Measurements from ENCODE around the gene NDRG2.
"Not testable (repeated sequence)": the region's sequence is repeated elsewhere in the genome, so short reads cannot be mapped to it uniquely, and the experiment has no call there.

NDRG2 gene

DNA sequence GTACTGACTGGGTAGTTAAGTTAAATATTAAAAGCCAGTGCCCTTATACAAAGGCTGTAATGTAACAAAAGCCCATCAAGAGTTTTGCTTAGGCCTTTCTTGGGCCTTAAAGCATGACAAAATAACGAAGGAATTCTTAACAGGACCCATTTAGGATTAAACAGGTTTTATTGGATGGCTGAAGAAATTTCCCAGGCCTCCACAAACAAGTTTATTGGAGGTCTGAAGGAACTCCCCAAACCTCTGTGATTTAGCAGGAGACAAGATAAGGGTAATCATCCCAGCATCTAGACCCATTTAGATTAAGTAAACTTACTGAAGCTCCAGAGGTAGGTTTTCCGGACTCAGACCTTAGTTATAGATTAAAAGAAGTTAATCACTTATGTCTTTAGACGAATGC, 15.1 kb downstream of the NDRG2 start:
- not testable (repeated sequence) for H3K9me3 ChIP-seq (ENCODE audit: control insufficient read depth, insufficient read depth, low read length); H3K4me3 ChIP-seq (ENCODE audit: low read length); H3K36me3 ChIP-seq (ENCODE audit: control insufficient read depth, insufficient read depth, low read length); H3K27ac ChIP-seq (ENCODE audit: low read length); H3K27me3 ChIP-seq (ENCODE audit: control insufficient read depth, insufficient read depth, low read length); DNase-seq (ENCODE audit: low read depth, low spot score); H3K4me1 ChIP-seq (ENCODE audit: control insufficient read depth, insufficient read depth, low read length)
- WGBS (ENCODE audit: insufficient coverage, insufficient read length) = no CpG with 5 or more reads among the region's 3 CpGs

DNA sequence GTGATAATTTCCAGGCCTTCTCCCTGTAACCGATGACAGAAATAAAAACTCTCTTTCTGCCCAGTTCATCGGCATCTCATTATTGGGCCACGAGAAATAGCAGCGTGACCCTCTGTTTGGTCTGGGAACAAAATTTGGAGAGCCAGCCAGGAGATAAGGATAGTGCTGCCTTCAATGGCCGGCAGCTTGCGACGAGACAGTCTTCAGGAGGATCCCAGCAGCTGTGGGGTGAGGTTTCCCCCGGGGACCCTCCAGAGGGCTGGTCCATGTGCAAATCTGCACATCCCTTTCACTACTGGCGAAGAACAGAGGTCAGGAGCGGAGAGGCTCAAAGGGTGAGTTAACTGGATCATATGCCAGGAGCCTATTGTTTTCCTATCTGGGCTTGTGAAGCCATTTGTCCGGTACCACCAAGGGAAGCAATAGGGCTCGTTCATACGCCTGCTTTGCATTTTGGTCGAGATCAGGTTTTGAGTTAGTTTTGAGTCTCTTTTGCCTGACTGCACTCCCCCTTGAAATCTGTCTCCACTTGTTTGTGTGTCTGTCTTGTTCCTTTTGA, 21.0 kb downstream of the NDRG2 start:
- no CpG with 5 or more reads among the region's 14 CpGs for WGBS (ENCODE audit: insufficient coverage, insufficient read length)
- Histone ChIP-seq H3K27me3 (ENCODE audit: control insufficient read depth, insufficient read depth, low read length) (no peaks in the 10 kb centered on the region), H3K4me3 (ENCODE audit: low read length) (no peak overlapping the region), H3K36me3 (ENCODE audit: control insufficient read depth, insufficient read depth, low read length) (no peaks in the 10 kb centered on the region), H3K4me1 (ENCODE audit: control insufficient read depth, insufficient read depth, low read length) (no peaks in the 10 kb centered on the region), H3K27ac (ENCODE audit: low read length) (no peak overlapping the region), H3K9me3 (ENCODE audit: control insufficient read depth, insufficient read depth, low read length) (no peaks in the 10 kb centered on the region)
- DNase-seq (ENCODE audit: low read depth, low spot score) = no peak

DNA sequence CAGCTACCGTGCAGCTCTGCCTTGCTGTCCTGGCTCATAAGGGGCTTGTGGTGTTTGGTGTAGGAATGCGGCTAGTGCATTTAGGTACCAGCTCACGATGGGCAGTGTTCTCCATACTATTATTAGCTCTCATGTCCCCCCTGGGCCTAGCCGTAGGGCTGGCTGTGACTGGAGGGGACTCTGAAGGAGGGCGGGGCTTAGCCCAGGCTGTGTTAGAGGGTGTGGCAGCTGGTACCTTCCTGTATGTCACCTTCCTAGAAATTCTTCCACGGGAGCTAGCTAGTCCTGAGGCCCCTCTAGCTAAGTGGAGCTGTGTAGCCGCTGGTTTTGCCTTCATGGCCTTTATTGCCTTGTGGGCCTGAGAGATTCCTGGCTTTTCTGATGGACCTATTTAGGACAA, 23.6 kb downstream of the NDRG2 start:
- H3K36me3 ChIP-seq (ENCODE audit: control insufficient read depth, insufficient read depth, low read length) = peaks cover 5% of the 10 kb centered on the region
- no peaks in the 10 kb centered on the region for H3K27me3 ChIP-seq (ENCODE audit: control insufficient read depth, insufficient read depth, low read length)
- no peak for DNase-seq (ENCODE audit: low read depth, low spot score)
- no peak overlapping the region for H3K27ac ChIP-seq (ENCODE audit: low read length)
- no CpG with 5 or more reads among the region's 7 CpGs for WGBS (ENCODE audit: insufficient coverage, insufficient read length)
- no peak overlapping the region for H3K4me3 ChIP-seq (ENCODE audit: low read length)
- no peaks in the 10 kb centered on the region for H3K4me1 ChIP-seq (ENCODE audit: control insufficient read depth, insufficient read depth, low read length)
- H3K9me3 ChIP-seq (ENCODE audit: control insufficient read depth, insufficient read depth, low read length) = no peaks in the 10 kb centered on the region

- Histone ChIP-seq H3K27ac (ENCODE audit: low read length) (no peak overlapping the region), H3K27me3 (ENCODE audit: control insufficient read depth, insufficient read depth, low read length) (no peaks in the 10 kb centered on the region), H3K36me3 (ENCODE audit: control insufficient read depth, insufficient read depth, low read length) (peaks cover 9% of the 10 kb centered on the region), H3K4me3 (ENCODE audit: low read length) (no peak overlapping the region), H3K9me3 (ENCODE audit: control insufficient read depth, insufficient read depth, low read length) (no peaks in the 10 kb centered on the region), H3K4me1 (ENCODE audit: control insufficient read depth, insufficient read depth, low read length) (no peaks in the 10 kb centered on the region)
- no CpG with 5 or more reads among the region's 4 CpGs for WGBS (ENCODE audit: insufficient coverage, insufficient read length)
- DNase-seq (ENCODE audit: low read depth, low spot score) = no peak
These were observed 25.3 kb downstream of the NDRG2 start for GRCh38 chr14:20999591-20999990.

DNA sequence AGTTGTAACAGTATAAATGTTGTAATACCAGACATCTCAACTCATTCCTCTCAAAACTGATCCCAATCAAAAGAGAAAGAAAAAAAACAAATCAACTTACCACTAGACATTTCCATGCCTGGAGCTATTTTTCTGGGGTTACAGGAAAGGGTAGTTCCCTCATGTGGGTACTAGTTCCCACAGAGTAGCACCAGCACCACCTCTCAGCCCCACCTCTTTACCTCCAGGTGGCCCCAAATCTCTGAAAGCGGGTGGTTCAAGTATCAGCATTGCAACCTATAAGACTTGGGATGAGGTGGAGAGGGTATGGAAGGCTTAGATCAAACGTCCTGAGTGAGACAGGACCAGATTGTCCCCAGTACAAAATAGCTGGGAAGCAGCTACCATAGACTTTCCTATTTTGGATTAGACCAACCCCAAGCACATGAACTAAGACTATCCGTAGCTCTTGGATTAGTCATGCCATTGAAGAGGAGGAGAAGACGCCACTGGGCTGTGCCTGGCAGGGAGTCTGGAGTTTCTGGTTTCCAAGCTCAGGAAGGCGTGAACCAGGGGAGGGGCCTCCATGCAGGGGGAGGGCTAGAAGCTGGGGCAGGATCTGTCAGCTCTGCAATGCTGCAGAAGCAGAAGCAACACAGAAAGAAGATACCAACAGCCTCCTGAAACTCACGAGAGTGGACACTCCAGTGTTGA, 26.0 kb downstream of the NDRG2 start, which contains the start of gene SLC39A2:
TSS of gene SLC39A2 (plus strand) at position 620 of the 693 bp plus-strand sequence. CDS start 154 bp downstream, outside the sequence.
- DNase-seq (ENCODE audit: low read depth, low spot score) = no peak
- WGBS (ENCODE audit: insufficient coverage, insufficient read length) = no CpG with 5 or more reads among the region's 6 CpGs
- Histone ChIP-seq H3K4me3 (ENCODE audit: low read length) (no peak within 1 kb of the TSS), H3K9me3 (ENCODE audit: control insufficient read depth, insufficient read depth, low read length) (no peaks in the 10 kb centered on the region), H3K36me3 (ENCODE audit: control insufficient read depth, insufficient read depth, low read length) (peaks cover 13% of the 10 kb centered on the region), H3K27ac (ENCODE audit: low read length) (no peak within 1 kb of the TSS), H3K4me1 (ENCODE audit: control insufficient read depth, insufficient read depth, low read length) (no peaks in the 10 kb centered on the region), H3K27me3 (ENCODE audit: control insufficient read depth, insufficient read depth, low read length) (no peaks in the 10 kb centered on the region)

DNA sequence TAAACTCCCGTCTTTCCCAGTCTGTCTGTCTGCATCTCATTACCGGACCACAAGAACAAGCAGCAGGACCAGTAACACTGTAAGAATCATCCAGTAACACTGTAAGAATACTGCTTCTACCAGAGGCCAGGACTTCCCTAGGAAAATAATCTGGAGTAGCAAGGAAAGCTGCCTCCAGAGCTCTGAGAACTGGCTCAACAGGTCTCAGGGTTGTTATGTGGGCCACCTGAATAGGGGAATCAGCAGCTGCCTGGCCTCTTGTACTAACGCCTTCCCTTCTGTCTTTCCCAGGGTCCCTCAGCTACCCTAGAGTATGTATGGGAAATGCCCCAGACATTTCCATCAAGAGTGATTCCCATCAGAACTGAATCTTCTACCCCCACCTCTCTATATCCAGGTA, 26.7 kb downstream of the NDRG2 start:
- no CpG with 5 or more reads among the region's 3 CpGs for WGBS (ENCODE audit: insufficient coverage, insufficient read length)
- no peak overlapping the region for H3K4me3 ChIP-seq (ENCODE audit: low read length)
- no peak overlapping the region for H3K27ac ChIP-seq (ENCODE audit: low read length)
- no peak for DNase-seq (ENCODE audit: low read depth, low spot score)
- H3K4me1 ChIP-seq (ENCODE audit: control insufficient read depth, insufficient read depth, low read length) = no peaks in the 10 kb centered on the region
- H3K36me3 ChIP-seq (ENCODE audit: control insufficient read depth, insufficient read depth, low read length) = peaks cover 13% of the 10 kb centered on the region
- no peaks in the 10 kb centered on the region for H3K9me3 ChIP-seq (ENCODE audit: control insufficient read depth, insufficient read depth, low read length)
- no peaks in the 10 kb centered on the region for H3K27me3 ChIP-seq (ENCODE audit: control insufficient read depth, insufficient read depth, low read length)

DNA sequence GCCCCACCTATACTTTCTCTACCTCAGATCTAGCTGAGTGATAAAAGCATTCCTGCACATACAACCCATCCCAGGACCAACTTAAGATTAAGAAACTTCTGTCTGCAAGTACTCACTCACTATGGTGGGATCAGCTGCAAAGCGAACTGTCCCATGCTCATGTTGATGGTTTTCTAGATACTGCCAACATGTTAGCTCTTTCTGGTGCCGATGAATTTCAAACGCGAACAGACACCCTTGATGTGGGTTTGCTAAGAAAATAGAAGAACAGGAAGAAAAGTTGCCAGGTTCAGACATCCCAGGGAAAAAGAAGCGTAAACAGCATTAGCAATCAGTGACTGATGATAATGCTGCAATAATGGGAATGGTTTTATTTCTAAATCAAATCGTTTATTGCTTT, 27.3 kb downstream of the NDRG2 start:
- H3K4me1 ChIP-seq (ENCODE audit: control insufficient read depth, insufficient read depth, low read length) = no peaks in the 10 kb centered on the region
- DNase-seq (ENCODE audit: low read depth, low spot score) = no peak
- no peaks in the 10 kb centered on the region for H3K27me3 ChIP-seq (ENCODE audit: control insufficient read depth, insufficient read depth, low read length)
- H3K9me3 ChIP-seq (ENCODE audit: control insufficient read depth, insufficient read depth, low read length) = no peaks in the 10 kb centered on the region
- peaks cover 13% of the 10 kb centered on the region for H3K36me3 ChIP-seq (ENCODE audit: control insufficient read depth, insufficient read depth, low read length)
- no CpG with 5 or more reads among the region's 6 CpGs for WGBS (ENCODE audit: insufficient coverage, insufficient read length)
- H3K4me3 ChIP-seq (ENCODE audit: low read length) = no peak overlapping the region
- no peak overlapping the region for H3K27ac ChIP-seq (ENCODE audit: low read length)

DNA sequence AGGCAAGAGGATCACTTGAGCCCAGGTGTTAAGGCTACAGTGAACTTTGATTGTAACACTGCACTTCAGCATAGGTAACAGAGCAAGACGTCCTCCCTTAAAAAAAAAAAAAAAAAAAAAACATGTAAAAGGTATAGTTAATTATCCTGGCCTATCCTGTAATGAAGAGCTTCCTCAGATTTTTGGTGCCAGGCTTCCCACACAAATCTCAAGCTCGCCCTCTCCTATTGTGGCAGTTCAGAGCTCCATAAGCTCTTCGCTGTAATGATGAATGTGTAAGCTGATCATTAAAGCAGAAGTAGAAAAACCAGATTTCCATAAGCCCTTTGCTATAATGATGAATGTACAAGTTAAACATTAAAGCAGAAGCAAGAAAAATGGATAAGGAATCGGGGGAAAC, 27.7 kb downstream of the NDRG2 start:
- no peaks in the 10 kb centered on the region for H3K9me3 ChIP-seq (ENCODE audit: control insufficient read depth, insufficient read depth, low read length)
- no peaks in the 10 kb centered on the region for H3K4me1 ChIP-seq (ENCODE audit: control insufficient read depth, insufficient read depth, low read length)
- no peak overlapping the region for H3K4me3 ChIP-seq (ENCODE audit: low read length)
- no CpG with 5 or more reads among the region's 4 CpGs for WGBS (ENCODE audit: insufficient coverage, insufficient read length)
- no peak overlapping the region for H3K27ac ChIP-seq (ENCODE audit: low read length)
- no peak for DNase-seq (ENCODE audit: low read depth, low spot score)
- no peaks in the 10 kb centered on the region for H3K27me3 ChIP-seq (ENCODE audit: control insufficient read depth, insufficient read depth, low read length)
- peaks cover 13% of the 10 kb centered on the region for H3K36me3 ChIP-seq (ENCODE audit: control insufficient read depth, insufficient read depth, low read length)

GRCh38 chr14:20996521-20996920, 28.3 kb downstream of the NDRG2 start:
- DNase-seq (ENCODE audit: low read depth, low spot score) = no peak
- no CpG with 5 or more reads among the region's 14 CpGs for WGBS (ENCODE audit: insufficient coverage, insufficient read length)
- Histone ChIP-seq H3K36me3 (ENCODE audit: control insufficient read depth, insufficient read depth, low read length) (peaks cover 13% of the 10 kb centered on the region), H3K27ac (ENCODE audit: low read length) (no peak overlapping the region), H3K9me3 (ENCODE audit: control insufficient read depth, insufficient read depth, low read length) (no peaks in the 10 kb centered on the region), H3K27me3 (ENCODE audit: control insufficient read depth, insufficient read depth, low read length) (no peaks in the 10 kb centered on the region), H3K4me3 (ENCODE audit: low read length) (no peak overlapping the region), H3K4me1 (ENCODE audit: control insufficient read depth, insufficient read depth, low read length) (no peaks in the 10 kb centered on the region)

DNA sequence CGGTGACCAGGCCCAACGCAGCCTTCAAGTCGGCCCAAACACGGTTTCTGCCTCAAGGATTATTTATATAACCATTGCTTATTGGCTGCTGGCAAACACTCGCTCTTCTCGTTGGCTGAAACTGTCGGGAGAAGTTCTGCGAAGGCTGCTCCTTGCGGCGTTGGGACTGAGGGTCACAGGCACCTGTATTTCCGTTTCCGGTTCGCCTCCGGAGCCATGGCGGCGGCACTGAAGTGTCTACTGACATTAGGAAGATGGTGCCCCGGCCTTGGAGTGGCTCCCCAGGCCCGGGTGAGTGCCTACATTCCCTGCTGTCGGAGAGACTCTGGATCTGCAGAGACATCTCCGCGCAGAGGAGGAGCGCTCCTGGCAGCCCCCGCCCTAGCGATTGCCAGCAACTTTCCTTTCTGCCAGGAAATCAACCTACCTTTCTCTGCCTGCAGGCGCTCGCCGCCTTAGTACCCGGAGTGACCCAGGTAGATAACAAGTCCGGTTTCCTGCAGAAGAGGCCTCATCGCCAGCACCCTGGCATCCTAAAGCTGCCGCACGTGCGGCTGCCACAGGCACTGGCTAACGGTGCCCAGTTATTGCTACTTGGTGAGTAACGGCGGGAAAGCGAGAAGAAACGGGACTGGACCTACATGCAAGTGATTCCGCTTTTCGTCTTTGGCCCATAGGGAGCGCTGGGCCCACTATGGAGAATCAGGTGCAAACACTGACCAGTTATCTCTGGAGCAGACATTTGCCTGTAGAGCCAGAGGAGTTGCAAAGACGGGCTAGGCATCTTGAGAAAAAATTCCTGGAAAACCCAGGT, 34.9 kb downstream of the NDRG2 start, which contains the start of gene METTL17:
TSS of gene METTL17 (plus strand) at position 194 of the 814 bp plus-strand sequence. CDS start at position 217, 23 bp downstream.
- H3K4me3 ChIP-seq (ENCODE audit: low read length) = peak within 1 kb of the TSS; percentile 82
- DNase-seq (ENCODE audit: low read depth, low spot score) = peak; percentile 90
- H3K27me3 ChIP-seq (ENCODE audit: control insufficient read depth, insufficient read depth, low read length) = no peaks in the 10 kb centered on the region
- no CpG with 5 or more reads among the region's 42 CpGs for WGBS (ENCODE audit: insufficient coverage, insufficient read length)
- peaks cover 4% of the 10 kb centered on the region; the same call in 1 of the 2 replicates for H3K36me3 ChIP-seq (ENCODE audit: control insufficient read depth, insufficient read depth, low read length)
- peak within 1 kb of the TSS; percentile 72 for H3K27ac ChIP-seq (ENCODE audit: low read length)
- no peaks in the 10 kb centered on the region for H3K9me3 ChIP-seq (ENCODE audit: control insufficient read depth, insufficient read depth, low read length)
- peaks cover 4% of the 10 kb centered on the region; the same call in 1 of the 2 replicates for H3K4me1 ChIP-seq (ENCODE audit: control insufficient read depth, insufficient read depth, low read length)

All from iPS DF 6.9 (cell line).